Heart right ventricle (tissue), 16 donors: ENCODE measurements around the gene HLCS. TPM values are rescaled to one million over a fixed set of nuclear protein-coding genes. Genes with fewer than 3 reads are reported as not detected.
A peak's percentile ranks its signal among the peaks of the same experiment; 100 is the strongest.

Experiments used
- ATAC-seq, 8 donors: fragments of 200-7000 bp; cut with Tn5 transposase; one replicate each; pipeline ENCODE4 v1.9.1; 2020; ENCODE audit warnings: mild to moderate bottlenecking in 8 of 8, moderate library complexity in 8 of 8, moderate number of reproducible peaks in 1 of 8
- DNase-seq, 2 donors: peaks; one replicate each; pipeline ENCODE4 v3.0.0-alpha.2; 2020
- H3K27ac ChIP-seq, 10 donors: fragments of 200-600 bp; sonication (generic) in 2 of 10; one replicate each; pipeline versions ENCODE4 v1.5.0 to v1.8.0; 2020 to 2022; ENCODE audit warnings: mild to moderate bottlenecking in 3 of 10
- H3K27me3 ChIP-seq, 7 donors: fragments of 200-600 bp; one replicate each; pipeline ENCODE4 v1.8.0; 2021 to 2022; ENCODE audit warnings: mild to moderate bottlenecking in 2 of 7
- H3K36me3 ChIP-seq, 9 donors: fragments of 200-600 bp; sonication (generic) in 1 of 9; one replicate each; pipeline versions ENCODE4 v1.5.0 to v1.8.0; 2020 to 2022; ENCODE audit warnings: mild to moderate bottlenecking in 2 of 9
- H3K4me1 ChIP-seq, 9 donors: fragments of 200-600 bp; sonication (generic) in 1 of 9; one replicate each; pipeline versions ENCODE4 v1.5.0 to v1.8.0; 2020 to 2022; ENCODE audit warnings: mild to moderate bottlenecking in 4 of 9
- H3K4me3 ChIP-seq, 10 donors: fragments of 200-600 bp; sonication (generic) in 2 of 10; one replicate each; pipeline versions ENCODE4 v1.5.0 to v1.8.0; 2020 to 2022; ENCODE audit warnings: mild to moderate bottlenecking in 7 of 10, moderate library complexity in 2 of 10
- H3K9me3 ChIP-seq, 11 donors: fragments of 200-600 bp in 10 of 11; sonication (generic) in 2 of 11; one replicate each; pipeline versions ENCODE4 v1.5.0 to v1.8.0; 2013 to 2022; ENCODE audit warnings: mild to moderate bottlenecking in 2 of 11, control low read depth in 1 of 11, moderate library complexity in 1 of 11
- WGBS, 2 donors: extraction: QIAGEN DNeasy Blood & Tissue Kit; methylation state at CpG; one replicate each; pipeline ENCODE4 v1.1.7; 2013; ENCODE audit warnings: inconsistent platforms in 1 of 2; 5-methylcytosine and 5-hydroxymethylcytosine counted together
- intact Hi-C, 10 donors: fragments of 100-400 bp; cut with DNase I; formaldehyde crosslinking; loops; one replicate each; pipeline versions ENCODE4 v1.11.1 to v1.14.2; 2022
- polyA plus RNA-seq, 2 donors: library from polyadenylated mRNA; stranded (reverse); fragments of 200-250 nt; gene quantifications; one replicate each; pipeline ENCODE4 v1.2.3, GENCODE V29; 2013
- total RNA-seq, 10 donors: library from RNA; stranded (reverse); fragmentation: NEBNext Ultra II Directional in 3 of 10; extraction: Animal tissue kit (Norgen Biotek cat#: 25700) in 3 of 10; gene quantifications; one replicate each; pipeline versions ENCODE4 v1.2.1 to v1.2.4, GENCODE V29; 2021 to 2023
- TF ChIP-seq, protein P1 (sequence below), 9 donors: fragments of 200-600 bp; sonication (generic) in 2 of 9; IDR thresholded peaks; one replicate each; pipeline versions ENCODE4 v1.5.0 to v1.8.0; 2021 to 2022; ENCODE audit warnings: antibody characterized with exemption in 9 of 9, mild to moderate bottlenecking in 5 of 9, moderate library complexity in 1 of 9
- donor health status: Arrhythmogenic right ventricular cardiomyopathy.
- donor health status: ischemic (EF 13 %, LVEDD 7.1; RV severe dilation, severe dysfunction).
- donor health status: healthy with polysubstance abuse.
- donor health status: DM: no; HTN: yes; CAD: no.
- donor health status: DM: no; HTN: no; CAD: no.
- donor health status: ischemic (EF 25% LVEDD 6.9; RV normal size, moderate dysfunction).
- donor health status: ischemic (EF 25% LVEDD 5.7; RV mildly dilated, moderate dysfunction).
- donor health status: healthy.
- donor health status: DM: yes; HTN: yes; CAD: no.
- donor health status: Ischemic cardiomyopathy.
- donor health status: ischemic (EF 35%, LVEDD 5.7; RV mildly dilated, moderate dysfunction).
- donor health status: nonischemic (EF 11% LVEDD 7.7; RV severe dilation, severe dysfunction).
- donor health status: DM: yes; HTN: yes; CAD: no.
- donor health status: PGD.
- donor health status: ischemic (EF 29% LVEDD 5.4; RV normal size, mild dysfunction).
- donor health status: nonischemic (EF 23%, LVEDD 6.1; RV moderate dilation, normal function).

The HLCS gene
- total and polyA plus RNA-seq, 12 donors: 2.0 to 9.6 (median 6.7) TPM

DNA sequence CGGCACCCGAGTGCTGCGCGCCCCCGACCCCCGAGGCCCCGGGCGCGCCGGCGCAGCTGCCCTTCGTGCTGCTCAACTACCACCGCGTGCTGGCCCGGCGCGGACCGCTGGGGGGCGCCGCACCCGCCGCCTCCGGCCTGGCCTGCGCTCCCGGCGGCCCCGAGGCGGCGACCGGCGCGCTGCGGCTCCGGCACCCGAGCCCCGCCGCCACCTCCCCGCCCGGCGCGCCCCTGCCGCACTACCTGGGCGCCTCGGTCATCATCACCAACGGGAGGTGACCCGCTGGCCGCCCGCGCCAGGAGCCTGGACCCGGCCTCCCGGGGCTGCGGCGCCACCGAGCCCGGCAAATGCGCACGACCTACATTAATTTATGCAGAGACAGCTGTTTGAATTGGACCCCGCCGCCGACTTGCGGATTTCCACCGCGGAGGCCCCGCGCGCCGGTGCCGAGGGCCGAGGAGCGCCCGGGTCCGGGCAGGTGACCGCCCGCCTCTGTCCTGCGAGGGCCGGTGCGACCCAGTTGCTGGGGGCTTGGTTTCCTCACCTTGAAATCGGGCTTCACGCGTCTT, 218.6 kb downstream of the HLCS start:
- peak overlapping the region; percentile 34 to 60 (median 53) for H3K4me3 ChIP-seq
- no peaks in the 10 kb centered on the region for H3K9me3 ChIP-seq
- peaks cover 0 to 4% (median 0%) of the 10 kb centered on the region in 9 donors for H3K36me3 ChIP-seq
- peak; percentile 38 to 60 for DNase-seq
- peak; percentile 42 to 85 (median 66) for ATAC-seq
- H3K27ac ChIP-seq: peak overlapping the region in 1 of 10 donors; percentile 39
- intact Hi-C loops: loop anchor here (2.0 to 10.0 kb wide), 9 partner anchors 94 to 179 kb away; no protein-coding TSS in a partner anchor
- peaks cover 0 to 28% (median 9%) of the 10 kb centered on the region in 9 donors for H3K4me1 ChIP-seq
- WGBS, 2 donors: 5% methylated on average over 49 to 80 of the region's 80 CpGs
- TF ChIP-seq, protein P1, sequence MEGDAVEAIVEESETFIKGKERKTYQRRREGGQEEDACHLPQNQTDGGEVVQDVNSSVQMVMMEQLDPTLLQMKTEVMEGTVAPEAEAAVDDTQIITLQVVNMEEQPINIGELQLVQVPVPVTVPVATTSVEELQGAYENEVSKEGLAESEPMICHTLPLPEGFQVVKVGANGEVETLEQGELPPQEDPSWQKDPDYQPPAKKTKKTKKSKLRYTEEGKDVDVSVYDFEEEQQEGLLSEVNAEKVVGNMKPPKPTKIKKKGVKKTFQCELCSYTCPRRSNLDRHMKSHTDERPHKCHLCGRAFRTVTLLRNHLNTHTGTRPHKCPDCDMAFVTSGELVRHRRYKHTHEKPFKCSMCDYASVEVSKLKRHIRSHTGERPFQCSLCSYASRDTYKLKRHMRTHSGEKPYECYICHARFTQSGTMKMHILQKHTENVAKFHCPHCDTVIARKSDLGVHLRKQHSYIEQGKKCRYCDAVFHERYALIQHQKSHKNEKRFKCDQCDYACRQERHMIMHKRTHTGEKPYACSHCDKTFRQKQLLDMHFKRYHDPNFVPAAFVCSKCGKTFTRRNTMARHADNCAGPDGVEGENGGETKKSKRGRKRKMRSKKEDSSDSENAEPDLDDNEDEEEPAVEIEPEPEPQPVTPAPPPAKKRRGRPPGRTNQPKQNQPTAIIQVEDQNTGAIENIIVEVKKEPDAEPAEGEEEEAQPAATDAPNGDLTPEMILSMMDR (IDR thresholded peaks at IDR 0.05): peak in 5 of 9 donors; percentile 6 to 38 (median 35)
- peaks cover 0 to 51% (median 13%) of the 10 kb centered on the region in 7 donors for H3K27me3 ChIP-seq

DNA sequence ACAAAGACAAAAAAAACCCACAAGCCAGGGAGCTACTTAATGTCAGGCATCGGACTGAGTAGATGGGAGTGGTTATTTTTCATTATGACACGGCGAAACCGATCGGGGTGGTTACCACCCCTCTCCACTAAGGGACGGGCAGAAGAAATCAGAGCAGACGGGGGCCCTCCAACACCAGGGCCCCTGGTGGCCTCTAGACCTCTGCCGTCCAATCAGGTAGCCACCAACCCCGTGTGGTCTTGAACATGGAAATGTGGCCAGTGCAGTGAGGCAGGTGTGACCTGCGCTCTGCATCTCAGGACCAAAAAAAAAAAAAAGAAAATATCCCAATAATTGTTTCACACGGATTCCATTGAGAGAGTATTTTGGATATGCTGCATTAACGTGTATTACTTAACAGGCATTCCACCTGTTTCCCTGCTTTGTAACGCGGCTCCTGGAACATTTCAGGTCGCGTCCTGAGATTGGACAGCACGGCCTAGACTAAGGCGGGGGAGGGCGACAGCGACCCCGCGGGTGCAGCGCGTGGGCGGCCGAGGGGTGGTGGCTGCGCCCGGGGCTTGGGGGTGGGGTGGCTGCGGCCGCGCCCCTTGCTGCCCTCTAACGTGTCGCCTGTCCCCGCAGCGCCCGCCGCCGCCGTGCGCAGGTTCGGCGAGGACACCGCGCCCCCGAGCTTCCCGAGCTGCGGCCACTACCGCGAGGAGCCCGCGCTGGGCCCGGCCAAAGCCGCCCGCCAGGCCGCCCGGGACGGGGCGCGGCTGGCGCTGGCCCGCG, 219.2 kb downstream of the HLCS start:
- intact Hi-C loops: loop anchor here (5.0 to 10.0 kb wide), 8 partner anchors 95 to 180 kb away; no protein-coding TSS in a partner anchor

DNA sequence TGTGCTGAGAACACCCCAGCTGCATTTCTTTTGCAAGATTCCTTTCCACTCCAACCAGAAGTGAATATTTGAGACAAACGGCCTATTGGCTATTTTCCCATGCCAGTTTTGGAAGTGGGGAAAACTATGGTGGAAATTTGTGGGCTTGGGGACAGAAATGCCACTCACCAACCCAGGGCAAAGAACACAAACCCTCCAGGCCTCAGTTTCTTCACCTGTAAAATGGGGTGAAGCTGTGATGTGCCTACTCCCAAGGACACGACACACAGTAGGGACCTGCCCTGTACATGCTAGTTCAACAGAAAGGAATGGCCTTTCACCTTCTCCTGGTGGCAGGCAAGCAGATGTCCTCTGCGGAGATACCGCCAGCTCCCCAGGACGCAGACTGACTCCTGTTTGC, 221.0 kb downstream of the HLCS start:
- no peaks in the 10 kb centered on the region for H3K9me3 ChIP-seq
- no peak overlapping the region for H3K4me3 ChIP-seq
- H3K4me1 ChIP-seq: peaks cover 0 to 13% (median 9%) of the 10 kb centered on the region in 9 donors
- DNase-seq: no peak
- peaks cover 0 to 51% (median 13%) of the 10 kb centered on the region in 7 donors for H3K27me3 ChIP-seq
- ATAC-seq: no peak
- H3K36me3 ChIP-seq: no peaks in the 10 kb centered on the region
- intact Hi-C loops: loop anchor here (5.0 to 10.0 kb wide), 8 partner anchors 97 to 182 kb away; no protein-coding TSS in a partner anchor
- WGBS, 2 donors: 89 to 93% methylated on average over 5 of the region's 5 CpGs
- no peak overlapping the region for H3K27ac ChIP-seq
- TF ChIP-seq, protein P1 (IDR thresholded peaks at IDR 0.05): no peak

More for the DNA sequence above, 219.2 kb downstream of the HLCS start:
- Histone ChIP-seq H3K9me3 (no peaks in the 10 kb centered on the region), H3K27me3 (peaks cover 0 to 51% (median 13%) of the 10 kb centered on the region in 7 donors), H3K4me1 (peaks cover 0 to 28% (median 9%) of the 10 kb centered on the region in 9 donors), H3K27ac (no peak overlapping the region), H3K36me3 (peaks cover 0 to 4% (median 0%) of the 10 kb centered on the region in 9 donors), H3K4me3 (peak overlapping the region in 9 of 10 donors; percentile 22 to 53 (median 47))
- DNase-seq (no peak), ATAC-seq (peak in 7 of 8 donors; percentile 5 to 35 (median 21))
- TF ChIP-seq, protein P1 (IDR thresholded peaks at IDR 0.05): no peak
- 12 to 15% methylated on average over 51 to 62 of the region's 62 CpGs for WGBS, 2 donors

DNA sequence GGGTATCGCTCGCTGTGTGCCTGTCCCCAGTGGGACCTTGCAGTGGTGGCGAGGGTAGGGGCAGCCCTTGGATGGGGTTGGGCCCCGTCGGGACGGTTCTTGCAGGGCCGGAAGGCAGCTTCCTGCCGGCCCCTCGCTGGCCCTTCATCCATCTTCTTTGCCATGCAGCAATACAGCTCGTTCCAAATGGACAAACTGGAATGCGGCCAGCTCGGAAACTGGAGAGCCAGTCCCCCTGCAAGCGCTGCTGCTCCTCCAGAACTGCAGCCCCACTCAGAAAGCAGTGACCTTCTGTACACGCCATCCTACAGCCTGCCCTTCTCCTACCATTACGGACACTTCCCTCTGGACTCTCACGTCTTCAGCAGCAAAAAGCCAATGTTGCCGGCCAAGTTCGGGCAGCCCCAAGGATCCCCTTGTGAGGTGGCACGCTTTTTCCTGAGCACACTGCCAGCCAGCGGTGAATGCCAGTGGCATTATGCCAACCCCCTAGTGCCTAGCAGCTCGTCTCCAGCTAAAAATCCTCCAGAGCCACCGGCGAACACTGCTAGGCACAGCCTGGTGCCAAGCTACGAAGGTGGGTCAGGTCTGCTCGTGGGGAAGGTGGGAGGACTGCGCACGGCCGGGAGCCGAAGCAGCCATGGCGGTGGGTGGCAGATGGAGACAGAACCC, 221.8 kb downstream of the HLCS start:
- peak in 6 of 8 donors; percentile 9 to 53 (median 34) for ATAC-seq
- peak overlapping the region in 1 of 10 donors; percentile 3 for H3K4me3 ChIP-seq

More for the DNA sequence above, 221.8 kb downstream of the HLCS start:
- Histone ChIP-seq H3K4me1 (peaks cover 0 to 13% (median 9%) of the 10 kb centered on the region in 9 donors), H3K27ac (no peak overlapping the region), H3K36me3 (no peaks in the 10 kb centered on the region), H3K27me3 (peaks cover 0 to 51% (median 13%) of the 10 kb centered on the region in 7 donors), H3K9me3 (no peaks in the 10 kb centered on the region)
- WGBS, 2 donors: 44 to 58% methylated on average over 30 of the region's 30 CpGs
- peak in 1 of 2 donors; percentile 32 for DNase-seq
- intact Hi-C loops: loop anchor here (5.0 to 10.0 kb wide), 8 partner anchors 98 to 183 kb away; no protein-coding TSS in a partner anchor
- TF ChIP-seq, protein P1 (IDR thresholded peaks at IDR 0.05): no peak
